C4-2B (cell line): ENCODE data around the gene ZDHHC5.

Experiments
- CTCF ChIP-seq: fragments of 450-650 bp; conservative IDR thresholded peaks from 2 replicates; pipeline ENCODE4 v1.5.1; 2017; ENCODE audit warnings: mild to moderate bottlenecking
- ZFX ChIP-seq: fragments of 450-650 bp; IDR thresholded peaks from 2 replicates; pipeline ENCODE4 v1.6.1; 2017

- TF ChIP-seq CTCF: no peak
- no peak for TF ChIP-seq ZFX
These were observed 47.4 kb upstream of the ZDHHC5 start for GRCh38 chr11:57620467-57620866.
